ENCODE results near the gene SNX33. TPM values are rescaled to one million over a fixed set of nuclear protein-coding genes. Genes with fewer than 3 reads are reported as not detected.
"Not testable (repeated sequence)": the region's sequence is repeated elsewhere in the genome, so short reads cannot be mapped to it uniquely, and the experiment has no call there.

Gene SNX33
- polyA plus RNA-seq, 2 donors = 24.0 to 43.4 TPM

DNA sequence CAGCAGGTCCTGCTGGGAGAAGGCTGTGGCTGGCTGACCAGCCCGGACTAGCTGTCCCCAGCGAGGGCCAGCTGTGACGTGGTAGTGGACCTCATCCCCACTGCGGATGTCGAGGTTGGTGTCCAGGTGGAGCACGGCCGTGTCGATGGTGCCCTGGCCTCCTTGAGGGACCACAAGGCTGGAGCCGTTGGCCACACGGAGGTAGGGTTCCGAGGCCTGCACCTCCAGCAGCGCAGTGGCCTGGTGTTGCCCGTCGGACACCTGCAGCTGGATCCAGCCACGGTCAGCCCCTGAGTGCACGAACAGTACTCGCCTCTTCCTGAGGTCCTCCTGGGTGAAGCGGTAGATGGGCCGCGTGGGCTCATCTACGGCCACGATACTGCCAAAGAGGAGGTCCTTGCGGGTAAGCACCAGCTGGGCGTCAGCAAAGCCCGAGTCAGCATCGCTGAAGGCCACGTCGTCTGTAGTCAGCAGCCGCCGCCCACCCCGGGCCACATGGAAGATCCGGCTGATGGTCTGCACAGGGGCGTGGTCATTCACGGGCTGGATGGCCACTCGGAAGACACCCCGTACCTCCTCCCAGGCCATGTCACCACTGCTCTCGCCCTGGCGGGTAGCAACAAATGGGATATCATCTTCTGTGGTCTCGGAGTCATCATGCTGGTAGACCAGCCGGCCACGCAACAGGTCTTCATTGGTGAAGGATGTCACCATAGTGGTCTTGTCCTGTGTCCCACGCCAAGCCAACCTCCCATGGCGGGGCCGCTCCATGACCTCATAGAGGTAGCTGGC is 40.0 kb downstream of the SNX33 start:
- Histone ChIP-seq H3K27ac (ENCODE audit: low read depth in 2 of 2, low read length in 1 of 2) (no peak overlapping the region), H3K4me3 (ENCODE audit: low read depth in 1 of 2, low read length in 2 of 2) (no peak overlapping the region), H3K4me1 (ENCODE audit: control insufficient read depth in 2 of 2, insufficient read depth in 2 of 2, low read length in 1 of 2) (no peaks in the 10 kb centered on the region), H3K36me3 (ENCODE audit: control insufficient read depth in 2 of 2, insufficient read depth in 2 of 2, low read length in 1 of 2) (no peaks in the 10 kb centered on the region), H3K27me3 (ENCODE audit: control insufficient read depth in 1 of 2, insufficient read depth in 2 of 2, low read length in 2 of 2) (no peaks in the 10 kb centered on the region), H3K9me3 (ENCODE audit: control insufficient read depth in 2 of 2, insufficient read depth in 1 of 2, low read depth in 1 of 2, low read length in 1 of 2) (no peaks in the 10 kb centered on the region)
- 88 to 90% methylated on average over 44 of the region's 44 CpGs for WGBS, 2 donors

DNA sequence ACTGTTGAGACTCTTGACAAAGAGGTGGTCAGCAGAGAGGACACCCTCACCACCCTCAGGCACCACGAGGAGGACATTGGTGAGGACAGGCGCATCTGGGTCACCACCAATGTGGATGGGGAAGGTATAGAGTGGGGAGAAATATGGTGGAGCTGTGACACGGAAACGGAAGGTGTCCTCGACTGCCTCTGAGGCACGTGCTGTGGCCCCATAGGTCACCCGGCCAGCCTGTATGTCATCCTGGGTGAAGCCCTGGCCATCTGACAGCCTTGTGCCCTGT is 40.5 kb downstream of the SNX33 start:
- H3K4me1 ChIP-seq (ENCODE audit: control insufficient read depth in 2 of 2, insufficient read depth in 2 of 2, low read length in 1 of 2) = peaks cover 0 to under 1% of the 10 kb centered on the region in 2 donors
- H3K9me3 ChIP-seq (ENCODE audit: control insufficient read depth in 2 of 2, insufficient read depth in 1 of 2, low read depth in 1 of 2, low read length in 1 of 2) = no peaks in the 10 kb centered on the region
- no peaks in the 10 kb centered on the region for H3K27me3 ChIP-seq (ENCODE audit: control insufficient read depth in 1 of 2, insufficient read depth in 2 of 2, low read length in 2 of 2)
- no peak overlapping the region for H3K27ac ChIP-seq (ENCODE audit: low read depth in 2 of 2, low read length in 1 of 2)
- WGBS, 2 donors = 91 to 92% methylated on average over 7 of the region's 7 CpGs
- H3K36me3 ChIP-seq (ENCODE audit: control insufficient read depth in 2 of 2, insufficient read depth in 2 of 2, low read length in 1 of 2) = no peaks in the 10 kb centered on the region
- no peak overlapping the region for H3K4me3 ChIP-seq (ENCODE audit: low read depth in 1 of 2, low read length in 2 of 2)

GRCh38 chr15:75688831-75689230 is 41.1 kb downstream of the SNX33 start:
- Histone ChIP-seq H3K27ac (ENCODE audit: low read depth in 2 of 2, low read length in 1 of 2) (no peak overlapping the region), H3K4me1 (ENCODE audit: control insufficient read depth in 2 of 2, insufficient read depth in 2 of 2, low read length in 1 of 2) (peaks cover 2 to 7% of the 10 kb centered on the region in 2 donors), H3K4me3 (ENCODE audit: low read depth in 1 of 2, low read length in 2 of 2) (no peak overlapping the region), H3K9me3 (ENCODE audit: control insufficient read depth in 2 of 2, insufficient read depth in 1 of 2, low read depth in 1 of 2, low read length in 1 of 2) (no peaks in the 10 kb centered on the region), H3K36me3 (ENCODE audit: control insufficient read depth in 2 of 2, insufficient read depth in 2 of 2, low read length in 1 of 2) (no peaks in the 10 kb centered on the region), H3K27me3 (ENCODE audit: control insufficient read depth in 1 of 2, insufficient read depth in 2 of 2, low read length in 2 of 2) (no peaks in the 10 kb centered on the region)
- 94 to 95% methylated on average over 26 of the region's 26 CpGs for whole genome bisulfite sequencing, 2 donors

DNA sequence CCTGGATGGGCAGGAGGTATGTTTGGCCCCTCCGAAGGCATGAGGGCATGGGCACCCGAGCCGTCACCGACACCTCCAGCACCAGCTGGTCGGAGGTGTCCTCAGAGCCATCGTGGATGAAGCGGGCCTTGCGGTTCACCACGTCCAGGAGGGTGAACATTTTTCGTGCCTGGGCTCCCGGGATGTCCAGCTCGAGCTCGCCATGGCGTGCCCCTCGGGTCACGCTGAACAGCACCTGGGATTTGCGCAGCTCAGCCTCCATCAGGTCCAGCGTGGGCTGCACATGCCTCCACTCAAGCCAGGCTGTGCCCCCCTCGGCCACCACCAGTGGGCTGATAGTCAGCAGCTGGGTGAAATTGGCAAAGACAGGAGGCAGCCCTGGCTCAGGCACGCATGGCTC is 41.7 kb downstream of the SNX33 start:
- H3K9me3 ChIP-seq (ENCODE audit: control insufficient read depth in 2 of 2, insufficient read depth in 1 of 2, low read depth in 1 of 2, low read length in 1 of 2); H3K4me1 ChIP-seq (ENCODE audit: control insufficient read depth in 2 of 2, insufficient read depth in 2 of 2, low read length in 1 of 2); H3K4me3 ChIP-seq (ENCODE audit: low read depth in 1 of 2, low read length in 2 of 2); H3K27ac ChIP-seq (ENCODE audit: low read depth in 2 of 2, low read length in 1 of 2); H3K36me3 ChIP-seq (ENCODE audit: control insufficient read depth in 2 of 2, insufficient read depth in 2 of 2, low read length in 1 of 2); H3K27me3 ChIP-seq (ENCODE audit: control insufficient read depth in 1 of 2, insufficient read depth in 2 of 2, low read length in 2 of 2): not testable (repeated sequence)
- WGBS, 2 donors = 90 to 91% methylated on average over 20 of the region's 20 CpGs

- not testable (repeated sequence) for H3K27me3 ChIP-seq (ENCODE audit: control insufficient read depth in 1 of 2, insufficient read depth in 2 of 2, low read length in 2 of 2); H3K4me3 ChIP-seq (ENCODE audit: low read depth in 1 of 2, low read length in 2 of 2); H3K27ac ChIP-seq (ENCODE audit: low read depth in 2 of 2, low read length in 1 of 2); H3K9me3 ChIP-seq (ENCODE audit: control insufficient read depth in 2 of 2, insufficient read depth in 1 of 2, low read depth in 1 of 2, low read length in 1 of 2); H3K36me3 ChIP-seq (ENCODE audit: control insufficient read depth in 2 of 2, insufficient read depth in 2 of 2, low read length in 1 of 2)
- peaks cover 7 to 24% of the 10 kb centered on the region in 2 donors for H3K4me1 ChIP-seq (ENCODE audit: control insufficient read depth in 2 of 2, insufficient read depth in 2 of 2, low read length in 1 of 2)
- WGBS, 2 donors = 73 to 76% methylated on average over 4 of the region's 4 CpGs
Observed at GRCh38 chr15:75692311-75692710, 44.6 kb downstream of the SNX33 start.

- not testable (repeated sequence) for H3K27me3 ChIP-seq (ENCODE audit: control insufficient read depth in 1 of 2, insufficient read depth in 2 of 2, low read length in 2 of 2); H3K4me3 ChIP-seq (ENCODE audit: low read depth in 1 of 2, low read length in 2 of 2); H3K36me3 ChIP-seq (ENCODE audit: control insufficient read depth in 2 of 2, insufficient read depth in 2 of 2, low read length in 1 of 2); H3K9me3 ChIP-seq (ENCODE audit: control insufficient read depth in 2 of 2, insufficient read depth in 1 of 2, low read depth in 1 of 2, low read length in 1 of 2)
- Histone ChIP-seq H3K27ac (ENCODE audit: low read depth in 2 of 2, low read length in 1 of 2) (peak overlapping the region in 1 of 2 donors; percentile 73), H3K4me1 (ENCODE audit: control insufficient read depth in 2 of 2, insufficient read depth in 2 of 2, low read length in 1 of 2) (peaks cover 7 to 24% of the 10 kb centered on the region in 2 donors)
- WGBS, 2 donors = 77 to 84% methylated on average over 10 to 11 of the region's 15 CpGs
Observed at GRCh38 chr15:75693028-75693427, 45.3 kb downstream of the SNX33 start.

DNA sequence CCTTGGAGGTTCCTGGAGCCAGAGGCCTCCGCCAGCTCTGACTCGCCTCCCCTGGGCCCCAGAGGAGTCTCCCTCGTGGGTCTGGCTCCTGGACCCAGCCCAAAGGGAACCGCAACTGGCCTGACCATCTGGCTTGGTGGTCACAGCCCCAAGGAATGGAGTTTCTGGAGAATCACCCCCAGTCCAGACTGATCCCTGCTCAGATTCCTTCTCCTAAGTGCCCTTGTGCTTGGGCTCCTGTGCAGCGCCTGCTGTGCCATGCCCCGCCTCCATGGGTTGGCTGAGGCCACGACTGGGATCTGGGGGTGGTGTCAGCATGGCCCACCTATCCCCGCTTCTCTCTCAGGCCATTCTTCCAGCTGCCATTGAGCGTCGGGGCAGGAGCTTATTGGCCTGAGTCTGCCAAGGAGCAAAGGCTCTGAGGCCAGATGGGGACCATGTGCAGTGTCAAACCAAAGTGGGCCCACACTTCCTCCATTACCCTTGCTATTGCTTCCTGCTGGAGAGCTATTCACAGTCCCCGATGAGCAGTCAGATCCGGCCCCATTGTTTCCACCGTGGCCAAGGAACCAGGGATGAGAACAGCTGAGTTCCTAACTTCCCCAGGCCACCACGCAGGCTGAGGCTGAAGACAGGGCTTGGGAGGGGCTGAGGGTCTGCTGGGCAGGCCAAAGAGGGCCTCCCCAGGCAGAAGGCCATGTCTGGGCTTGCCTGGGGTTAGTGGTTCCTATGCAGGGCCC is 46.0 kb downstream of the SNX33 start:
- Histone ChIP-seq H3K4me3 (ENCODE audit: low read depth in 1 of 2, low read length in 2 of 2) (no peak overlapping the region), H3K27ac (ENCODE audit: low read depth in 2 of 2, low read length in 1 of 2) (peak overlapping the region; percentile 72 to 73), H3K27me3 (ENCODE audit: control insufficient read depth in 1 of 2, insufficient read depth in 2 of 2, low read length in 2 of 2) (no peaks in the 10 kb centered on the region), H3K36me3 (ENCODE audit: control insufficient read depth in 2 of 2, insufficient read depth in 2 of 2, low read length in 1 of 2) (no peaks in the 10 kb centered on the region), H3K9me3 (ENCODE audit: control insufficient read depth in 2 of 2, insufficient read depth in 1 of 2, low read depth in 1 of 2, low read length in 1 of 2) (no peaks in the 10 kb centered on the region), H3K4me1 (ENCODE audit: control insufficient read depth in 2 of 2, insufficient read depth in 2 of 2, low read length in 1 of 2) (peaks cover 7 to 24% of the 10 kb centered on the region in 2 donors)
- WGBS, 2 donors = 32 to 45% methylated on average over 14 of the region's 14 CpGs

- Histone ChIP-seq H3K4me3 (ENCODE audit: low read depth in 1 of 2, low read length in 2 of 2) (no peak overlapping the region), H3K9me3 (ENCODE audit: control insufficient read depth in 2 of 2, insufficient read depth in 1 of 2, low read depth in 1 of 2, low read length in 1 of 2) (no peaks in the 10 kb centered on the region), H3K27me3 (ENCODE audit: control insufficient read depth in 1 of 2, insufficient read depth in 2 of 2, low read length in 2 of 2) (no peaks in the 10 kb centered on the region), H3K36me3 (ENCODE audit: control insufficient read depth in 2 of 2, insufficient read depth in 2 of 2, low read length in 1 of 2) (no peaks in the 10 kb centered on the region), H3K4me1 (ENCODE audit: control insufficient read depth in 2 of 2, insufficient read depth in 2 of 2, low read length in 1 of 2) (peaks cover 7 to 24% of the 10 kb centered on the region in 2 donors), H3K27ac (ENCODE audit: low read depth in 2 of 2, low read length in 1 of 2) (peak overlapping the region; percentile 72 to 73)
- WGBS, 2 donors = 13 to 14% methylated on average over 20 of the region's 20 CpGs
Observed at GRCh38 chr15:75694241-75695182, 46.8 kb downstream of the SNX33 start.

DNA sequence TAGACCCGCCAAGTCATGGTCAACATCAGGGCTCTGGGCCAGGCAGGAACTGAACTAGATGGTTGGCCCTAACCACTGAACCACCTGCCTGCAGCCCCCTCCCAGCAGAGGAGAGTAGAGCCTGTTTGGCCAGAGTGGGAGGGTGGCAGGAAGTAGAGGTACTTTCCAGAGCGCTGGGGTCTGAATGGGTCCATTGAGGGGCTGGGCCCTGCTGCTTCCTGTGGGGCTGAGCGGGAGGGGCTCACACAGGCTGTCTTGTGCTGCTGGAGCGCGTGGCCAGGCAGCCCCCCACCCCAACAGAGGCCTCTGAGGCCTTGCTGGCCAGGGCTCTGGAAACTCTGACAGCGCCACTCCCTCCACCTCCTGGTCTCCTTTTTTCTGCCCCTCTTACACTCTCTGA is 47.5 kb downstream of the SNX33 start:
- Histone ChIP-seq H3K4me3 (ENCODE audit: low read depth in 1 of 2, low read length in 2 of 2) (no peak overlapping the region), H3K9me3 (ENCODE audit: control insufficient read depth in 2 of 2, insufficient read depth in 1 of 2, low read depth in 1 of 2, low read length in 1 of 2) (no peaks in the 10 kb centered on the region), H3K27me3 (ENCODE audit: control insufficient read depth in 1 of 2, insufficient read depth in 2 of 2, low read length in 2 of 2) (no peaks in the 10 kb centered on the region), H3K27ac (ENCODE audit: low read depth in 2 of 2, low read length in 1 of 2) (peak overlapping the region; percentile 66 to 73), H3K36me3 (ENCODE audit: control insufficient read depth in 2 of 2, insufficient read depth in 2 of 2, low read length in 1 of 2) (no peaks in the 10 kb centered on the region), H3K4me1 (ENCODE audit: control insufficient read depth in 2 of 2, insufficient read depth in 2 of 2, low read length in 1 of 2) (peaks cover 7 to 27% of the 10 kb centered on the region in 2 donors)
- 49 to 56% methylated on average over 6 of the region's 6 CpGs for WGBS, 2 donors

Measured in esophagus (tissue), 2 donors.